ENCODE measurements around the gene RAB6A. TPM values are rescaled to one million over a fixed set of nuclear protein-coding genes. Genes with fewer than 3 reads are reported as not detected.
"Not testable (repeated sequence)": the region's sequence is repeated elsewhere in the genome, so short reads cannot be mapped to it uniquely, and the experiment has no call there.

RAB6A gene
- total RNA-seq, 1 donor from 2014 or later: 158 TPM

DNA sequence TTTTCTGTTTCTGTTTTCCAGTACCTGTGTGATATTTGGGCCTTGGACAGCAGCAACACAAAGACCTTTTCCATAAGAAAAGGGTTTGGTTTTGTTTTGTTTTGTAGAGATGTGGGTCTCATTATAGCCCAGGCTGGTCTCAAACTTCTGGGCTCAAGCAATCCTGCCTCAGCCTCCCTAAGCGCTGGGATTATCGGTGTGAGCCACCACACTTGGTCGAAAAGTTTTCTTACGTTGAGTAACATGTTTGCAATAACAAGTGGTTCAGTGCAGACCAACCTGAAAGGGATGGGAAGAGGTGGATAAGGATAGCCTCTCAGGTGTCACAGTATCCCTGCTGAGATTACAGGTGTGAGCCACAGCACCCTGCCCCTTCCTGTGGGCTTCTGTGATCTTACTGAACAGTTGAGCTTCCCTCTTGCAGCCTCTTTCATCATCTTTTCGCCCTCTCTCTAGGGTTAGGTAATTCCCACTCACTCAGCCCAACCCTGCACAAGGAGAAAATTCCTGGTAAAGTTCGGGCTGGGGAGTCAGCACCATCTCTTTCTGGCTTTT, 23.3 kb upstream of the RAB6A start:
- H3K4me3 ChIP-seq (ENCODE audit: low read depth, low read length): no peak overlapping the region
- no peak for TF ChIP-seq CTCF (conservative IDR thresholded peaks at IDR 0.05; ENCODE audit: low read depth, low read length)
- DNase-seq (ENCODE audit: low read depth): no peak

GRCh38 chr11:73783483-73784020, 22.7 kb upstream of the RAB6A start:
- DNase-seq (ENCODE audit: low read depth): no peak
- no peak overlapping the region for H3K4me3 ChIP-seq (ENCODE audit: low read depth, low read length)
- TF ChIP-seq CTCF (conservative IDR thresholded peaks at IDR 0.05; ENCODE audit: low read depth, low read length): no peak

GRCh38 chr11:73781303-73781702, 20.4 kb upstream of the RAB6A start:
- no peak overlapping the region for H3K4me3 ChIP-seq (ENCODE audit: low read depth, low read length)
- TF ChIP-seq CTCF (conservative IDR thresholded peaks at IDR 0.05; ENCODE audit: low read depth, low read length): no peak
- no peak for DNase-seq (ENCODE audit: low read depth)

DNA sequence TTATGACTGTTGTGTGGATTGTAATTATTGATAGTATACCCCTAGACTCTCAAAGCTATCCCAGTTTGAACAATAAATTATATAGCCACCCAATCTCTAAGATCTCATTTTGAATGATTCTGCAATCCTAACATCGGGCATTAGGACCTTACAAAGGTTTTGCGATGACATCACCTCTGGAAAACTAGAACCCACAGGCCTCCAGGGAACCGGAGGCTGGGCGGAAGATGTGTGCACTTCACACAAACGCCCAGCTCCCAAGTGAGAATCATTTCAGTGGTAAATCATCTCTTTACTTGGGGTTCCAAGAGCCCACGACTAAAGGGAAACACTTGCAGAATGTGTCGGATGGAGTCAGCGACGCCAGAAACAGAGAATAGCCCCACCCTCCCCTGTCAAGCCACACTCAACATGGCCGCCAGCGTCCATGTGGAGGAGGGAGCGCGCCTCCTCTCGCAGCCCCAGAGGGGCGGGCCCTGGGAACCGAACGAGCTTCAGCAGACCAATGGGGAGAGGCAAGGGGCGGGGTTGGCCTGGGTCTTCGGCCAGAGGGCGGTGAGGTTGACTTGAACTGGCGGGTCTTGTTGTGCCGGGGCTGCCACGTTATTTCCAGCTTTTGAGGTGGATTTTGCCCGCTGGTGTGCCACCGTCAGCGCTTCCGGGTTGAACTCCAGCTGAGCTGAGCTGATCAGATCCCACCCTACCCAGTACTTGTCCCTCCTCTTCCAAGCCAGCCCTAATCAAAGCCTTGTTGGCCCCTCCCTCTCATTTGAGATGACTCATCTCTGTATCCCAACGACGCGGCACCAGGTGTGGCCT, 18.4 kb upstream of the RAB6A start:
- peak overlapping the region; percentile 65 for H3K4me3 ChIP-seq (ENCODE audit: low read depth, low read length)
- no peak for TF ChIP-seq CTCF (conservative IDR thresholded peaks at IDR 0.05; ENCODE audit: low read depth, low read length)
- peak; percentile 83 for DNase-seq (ENCODE audit: low read depth)

DNA sequence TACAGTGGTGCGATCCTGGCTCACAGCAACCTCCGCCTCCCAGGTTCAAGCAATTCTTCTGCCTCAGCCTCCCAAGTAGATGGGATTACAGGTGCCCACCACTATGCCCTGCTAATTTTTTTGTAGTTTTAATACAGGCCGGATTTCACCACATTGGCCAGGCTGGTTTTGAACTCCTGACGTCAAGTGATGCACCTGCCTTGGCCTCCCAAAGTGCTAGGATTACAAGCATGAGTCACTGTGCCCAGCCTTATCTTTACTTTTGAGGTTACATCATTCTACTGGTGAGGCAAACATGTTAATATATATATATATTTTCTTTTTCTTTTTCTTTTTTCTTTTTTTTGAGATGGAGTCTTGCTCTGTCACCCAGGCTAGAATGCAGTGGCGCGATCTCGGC, 9.9 kb upstream of the RAB6A start:
- not testable (repeated sequence) for H3K4me3 ChIP-seq (ENCODE audit: low read depth, low read length)

GRCh38 chr11:73766763-73767162, 5.9 kb upstream of the RAB6A start:
- DNase-seq (ENCODE audit: low read depth): no peak
- no peak for TF ChIP-seq CTCF (conservative IDR thresholded peaks at IDR 0.05; ENCODE audit: low read depth, low read length)
- no peak overlapping the region for H3K4me3 ChIP-seq (ENCODE audit: low read depth, low read length)

More for the DNA sequence above, 9.9 kb upstream of the RAB6A start:
- DNase-seq (ENCODE audit: low read depth): not testable (repeated sequence)

- H3K4me3 ChIP-seq (ENCODE audit: low read depth, low read length): no peak overlapping the region
- no peak for TF ChIP-seq CTCF (conservative IDR thresholded peaks at IDR 0.05; ENCODE audit: low read depth, low read length)
- no peak for DNase-seq (ENCODE audit: low read depth)
Observed at GRCh38 chr11:73762732-73763131, 1.9 kb upstream of the RAB6A start.

Data from epithelial cell of proximal tubule (primary cell).